Testis (tissue), 3 donors: ENCODE measurements around the gene CCR7. TPM values are rescaled to one million over a fixed set of nuclear protein-coding genes. Genes with fewer than 3 reads are reported as not detected.

Source experiments
- DNase-seq: peaks from one replicate; pipeline ENCODE4 v3.0.0-alpha.2; 2019
- H3K27ac ChIP-seq, 2 donors: fragments of 200-600 bp; sonication (generic); one replicate each; pipeline ENCODE4 v1.5.1; 2019
- H3K27me3 ChIP-seq: fragments of 200-600 bp; sonication (generic); one replicate; pipeline ENCODE4 v1.5.1; 2019
- H3K36me3 ChIP-seq: fragments of 200-600 bp; sonication (generic); one replicate; pipeline ENCODE4 v1.5.1; 2017; ENCODE audit warnings: low read depth; ENCODE audit errors: missing control alignments
- H3K4me1 ChIP-seq: fragments of 200-600 bp; sonication (generic); one replicate; pipeline ENCODE4 v1.5.1; 2019
- H3K4me3 ChIP-seq, 2 donors: fragments of 200-600 bp; sonication (generic); one replicate each; pipeline ENCODE4 v1.5.1; 2017 to 2019
- H3K9me3 ChIP-seq: fragments of 200-600 bp; sonication (generic); one replicate; pipeline ENCODE4 v1.5.1; 2017
- POLR2A ChIP-seq: fragments of 450-650 bp; IDR thresholded peaks from one replicate; pipeline ENCODE4 v1.6.1; 2017; ENCODE audit warnings: antibody characterized with exemption, mild to moderate bottlenecking, moderate library complexity
- WGBS, 2 donors: methylation state at CpG; one replicate each; pipeline ENCODE4 v1.1.5; 2018; 5-methylcytosine and 5-hydroxymethylcytosine counted together
- intact Hi-C: fragments of 100-400 bp; cut with DNase I; formaldehyde crosslinking; loops from one replicate; pipeline ENCODE4 v1.15.1; 2023; ENCODE audit warnings: low total_unique reads
- polyA plus RNA-seq: library from polyadenylated mRNA; stranded (reverse); fragments of 350-450 nt; fragmentation: Illumina TruSeq; extraction: RNeasy Lipid Tissue Mini Kit (QIAGEN cat#74804); gene quantifications from one replicate; pipeline ENCODE4 v1.2.3, GENCODE V29; 2014; ENCODE audit warnings: low read depth, low replicate concordance; ENCODE audit not compliant: insufficient read depth
- total RNA-seq, 2 donors: library from RNA; depleted of rRNA; stranded (reverse); fragments of >200 nt; gene quantifications; one replicate each; pipeline ENCODE4 v1.2.3, GENCODE V29; 2016
- TF ChIP-seq, protein P1 (sequence below), 3 experiments: fragments of 450-650 bp in 2 of 3; fragments of 200-600 bp in 1 of 3; sonication (generic) in 1 of 3; IDR thresholded peaks; one replicate each; pipeline ENCODE4 v1.5.1; 2016 to 2019; ENCODE audit warnings: antibody characterized with exemption in 3 of 3, mild to moderate bottlenecking in 2 of 3, moderate library complexity in 1 of 3

The CCR7 gene
- total and polyA plus RNA-seq, 3 donors from 2014 or later, result 0.87 to 1.5 (median 1.3) TPM

DNA sequence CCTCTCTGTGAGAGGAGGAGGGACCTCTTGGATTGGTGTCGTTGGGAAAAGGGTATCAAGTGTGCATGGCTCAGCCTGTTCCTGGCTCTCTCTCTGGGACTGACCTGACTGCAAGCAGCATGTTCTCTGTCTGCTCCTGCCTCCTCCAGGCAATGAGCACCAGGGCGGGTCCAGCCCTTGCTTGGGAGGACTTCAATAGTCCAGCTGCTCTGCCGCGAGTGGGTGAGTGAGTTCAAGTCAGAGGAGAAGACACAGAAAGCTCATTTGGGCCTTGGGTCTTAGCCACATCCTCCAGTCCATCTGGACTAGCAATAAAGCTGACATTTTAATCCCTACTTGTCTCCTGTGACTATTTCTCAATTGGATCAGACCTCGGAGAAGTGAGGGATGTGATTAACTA is 38.6 kb downstream of the CCR7 start:
- TF ChIP-seq POLR2A, result no peak
- TF ChIP-seq, protein P1, sequence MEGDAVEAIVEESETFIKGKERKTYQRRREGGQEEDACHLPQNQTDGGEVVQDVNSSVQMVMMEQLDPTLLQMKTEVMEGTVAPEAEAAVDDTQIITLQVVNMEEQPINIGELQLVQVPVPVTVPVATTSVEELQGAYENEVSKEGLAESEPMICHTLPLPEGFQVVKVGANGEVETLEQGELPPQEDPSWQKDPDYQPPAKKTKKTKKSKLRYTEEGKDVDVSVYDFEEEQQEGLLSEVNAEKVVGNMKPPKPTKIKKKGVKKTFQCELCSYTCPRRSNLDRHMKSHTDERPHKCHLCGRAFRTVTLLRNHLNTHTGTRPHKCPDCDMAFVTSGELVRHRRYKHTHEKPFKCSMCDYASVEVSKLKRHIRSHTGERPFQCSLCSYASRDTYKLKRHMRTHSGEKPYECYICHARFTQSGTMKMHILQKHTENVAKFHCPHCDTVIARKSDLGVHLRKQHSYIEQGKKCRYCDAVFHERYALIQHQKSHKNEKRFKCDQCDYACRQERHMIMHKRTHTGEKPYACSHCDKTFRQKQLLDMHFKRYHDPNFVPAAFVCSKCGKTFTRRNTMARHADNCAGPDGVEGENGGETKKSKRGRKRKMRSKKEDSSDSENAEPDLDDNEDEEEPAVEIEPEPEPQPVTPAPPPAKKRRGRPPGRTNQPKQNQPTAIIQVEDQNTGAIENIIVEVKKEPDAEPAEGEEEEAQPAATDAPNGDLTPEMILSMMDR (IDR thresholded peaks at IDR 0.05), result no peak
- no peaks in the 10 kb centered on the region for H3K27me3 ChIP-seq
- no peak overlapping the region for H3K4me3 ChIP-seq
- no peaks in the 10 kb centered on the region for H3K36me3 ChIP-seq
- intact Hi-C loops, result no loop called here
- no peaks in the 10 kb centered on the region for H3K9me3 ChIP-seq
- DNase-seq, result peak; percentile 37
- 39 to 59% methylated on average over 5 of the region's 5 CpGs for WGBS, 2 donors
- H3K27ac ChIP-seq, result peak overlapping the region in 1 of 2 donors; percentile 14
- no peaks in the 10 kb centered on the region for H3K4me1 ChIP-seq

- no peak for TF ChIP-seq POLR2A
- TF ChIP-seq, protein P1 (IDR thresholded peaks at IDR 0.05), result no peak
These were observed 40.0 kb downstream of the CCR7 start for GRCh38 chr17:40525294-40525693.

DNA sequence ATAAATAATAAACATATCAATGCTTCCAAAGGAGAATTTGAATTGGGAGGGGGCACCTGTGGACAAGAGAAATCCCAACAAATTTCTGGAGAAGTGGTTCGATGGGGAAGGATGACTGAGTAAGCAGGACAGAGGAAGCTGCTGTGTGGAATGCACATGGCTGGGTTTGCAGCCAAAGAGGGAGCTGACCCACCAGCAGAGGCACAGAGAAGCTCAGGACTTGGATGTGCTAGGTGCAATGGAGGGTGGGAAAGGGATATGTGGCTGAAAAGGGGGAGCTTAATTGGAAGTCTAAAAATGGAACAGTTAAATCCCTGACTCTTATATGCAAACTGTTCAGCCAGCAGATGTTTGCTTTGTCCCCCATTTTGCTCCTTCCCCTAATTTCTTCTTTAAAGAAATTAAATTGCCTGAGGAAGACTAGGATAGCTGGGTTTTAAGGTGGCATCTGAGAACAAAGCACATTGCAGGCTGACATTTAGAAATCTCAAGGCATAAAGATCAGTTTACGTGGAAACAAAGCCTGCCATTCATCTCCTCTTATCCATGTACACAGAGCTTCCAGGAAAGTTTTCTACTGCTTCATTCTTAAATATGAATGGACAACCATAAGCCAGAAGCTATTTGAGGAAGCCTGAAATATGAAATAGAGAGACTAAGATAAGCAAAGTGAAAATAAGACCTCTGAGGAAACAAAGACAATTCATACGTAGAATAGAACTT is 40.9 kb downstream of the CCR7 start:
- 62 to 67% methylated on average over 3 of the region's 3 CpGs for WGBS, 2 donors
- Histone ChIP-seq H3K27me3 (no peaks in the 10 kb centered on the region), H3K27ac (no peak overlapping the region), H3K4me1 (no peaks in the 10 kb centered on the region), H3K4me3 (no peak overlapping the region), H3K36me3 (no peaks in the 10 kb centered on the region), H3K9me3 (no peaks in the 10 kb centered on the region)
- no peak for TF ChIP-seq POLR2A
- TF ChIP-seq, protein P1 (IDR thresholded peaks at IDR 0.05), result no peak
- DNase-seq, result no peak
- intact Hi-C loops, result no loop called here

More at GRCh38 chr17:40525294-40525693, 40.0 kb downstream of the CCR7 start:
- intact Hi-C loops, result no loop called here
- 93 to 96% methylated on average over 1 of the region's 1 CpG for WGBS, 2 donors
- Histone ChIP-seq H3K4me3 (no peak overlapping the region), H3K9me3 (no peaks in the 10 kb centered on the region), H3K36me3 (no peaks in the 10 kb centered on the region), H3K27me3 (no peaks in the 10 kb centered on the region), H3K4me1 (no peaks in the 10 kb centered on the region), H3K27ac (no peak overlapping the region)
- no peak for DNase-seq

- no peaks in the 10 kb centered on the region for H3K27me3 ChIP-seq
- H3K9me3 ChIP-seq, result no peaks in the 10 kb centered on the region
- no peak overlapping the region for H3K27ac ChIP-seq
- TF ChIP-seq, protein P1 (IDR thresholded peaks at IDR 0.05), result no peak
- no peak for TF ChIP-seq POLR2A
- no peak overlapping the region for H3K4me3 ChIP-seq
- intact Hi-C loops, result no loop called here
- H3K36me3 ChIP-seq, result no peaks in the 10 kb centered on the region
- H3K4me1 ChIP-seq, result peaks cover 3% of the 10 kb centered on the region
- no peak for DNase-seq
- 94 to 95% methylated on average over 3 to 5 of the region's 5 CpGs for WGBS, 2 donors
These were observed 42.3 kb downstream of the CCR7 start for GRCh38 chr17:40522961-40523310.
